Activated CD8-positive, alpha-beta memory T cell treated with anti-CD3 and anti-CD28 coated beads for 48 hours (primary cell): ENCODE results near the gene MADCAM1.

ENCODE experiments used
- DNase-seq, 3 experiments: peaks; one replicate each; pipeline ENCODE4 v3.0.0-alpha.2; 2020; ENCODE audit warnings: low read depth in 2 of 3, low spot score in 2 of 3

Gene MADCAM1

GRCh38 chr19:531753-532560 is 35.7 kb downstream of the MADCAM1 start, which contains the start of gene CDC34:
TSS of gene CDC34 (plus strand) at chr19:531760. CDS start at chr19:531932, 172 bp downstream.
- no peak for DNase-seq

- no peak for DNase-seq
Observed at GRCh38 chr19:532561-533363, 36.5 kb downstream of the MADCAM1 start.

- no peak for DNase-seq
Observed at GRCh38 chr19:533364-534058, 37.2 kb downstream of the MADCAM1 start.

GRCh38 chr19:534088-534487 is 37.8 kb downstream of the MADCAM1 start:
- no peak for DNase-seq

GRCh38 chr19:535017-535835 is 38.9 kb downstream of the MADCAM1 start:
- no peak for DNase-seq

GRCh38 chr19:536031-536880 is 40.0 kb downstream of the MADCAM1 start:
- no peak for DNase-seq

GRCh38 chr19:536881-537404 is 40.7 kb downstream of the MADCAM1 start:
- DNase-seq = no peak

- DNase-seq = no peak
Observed at GRCh38 chr19:538641-539428, 42.5 kb downstream of the MADCAM1 start.

- no peak for DNase-seq
Observed at GRCh38 chr19:539429-540030, 43.2 kb downstream of the MADCAM1 start.

GRCh38 chr19:540867-541637 is 44.8 kb downstream of the MADCAM1 start:
- DNase-seq = no peak

GRCh38 chr19:541699-542098 is 45.4 kb downstream of the MADCAM1 start:
- DNase-seq = no peak

- DNase-seq = no peak
Observed at GRCh38 chr19:542173-542866, 46.0 kb downstream of the MADCAM1 start.

GRCh38 chr19:543910-544608 is 47.8 kb downstream of the MADCAM1 start, which contains the start of gene GZMM:
TSS of gene GZMM (plus strand) at chr19:544053. CDS start at chr19:544072, 19 bp downstream.
- peak in 2 of 3 experiments; percentile 32 to 46 for DNase-seq

GRCh38 chr19:547117-547516 is 50.8 kb downstream of the MADCAM1 start:
- no peak for DNase-seq

GRCh38 chr19:547836-548720 is 51.8 kb downstream of the MADCAM1 start:
- no peak for DNase-seq
